Activated T-cell treated with anti-CD3 and anti-CD28 coated beads for 24 hours (primary cell): ENCODE data around the gene MAFF.
"Not testable (repeated sequence)": the region's sequence is repeated elsewhere in the genome, so short reads cannot be mapped to it uniquely, and the experiment has no call there.

Experiments used
- DNase-seq: peaks from one replicate; pipeline ENCODE4 v3.0.0-alpha.2; 2020; ENCODE audit warnings: low read depth

MAFF gene

DNA sequence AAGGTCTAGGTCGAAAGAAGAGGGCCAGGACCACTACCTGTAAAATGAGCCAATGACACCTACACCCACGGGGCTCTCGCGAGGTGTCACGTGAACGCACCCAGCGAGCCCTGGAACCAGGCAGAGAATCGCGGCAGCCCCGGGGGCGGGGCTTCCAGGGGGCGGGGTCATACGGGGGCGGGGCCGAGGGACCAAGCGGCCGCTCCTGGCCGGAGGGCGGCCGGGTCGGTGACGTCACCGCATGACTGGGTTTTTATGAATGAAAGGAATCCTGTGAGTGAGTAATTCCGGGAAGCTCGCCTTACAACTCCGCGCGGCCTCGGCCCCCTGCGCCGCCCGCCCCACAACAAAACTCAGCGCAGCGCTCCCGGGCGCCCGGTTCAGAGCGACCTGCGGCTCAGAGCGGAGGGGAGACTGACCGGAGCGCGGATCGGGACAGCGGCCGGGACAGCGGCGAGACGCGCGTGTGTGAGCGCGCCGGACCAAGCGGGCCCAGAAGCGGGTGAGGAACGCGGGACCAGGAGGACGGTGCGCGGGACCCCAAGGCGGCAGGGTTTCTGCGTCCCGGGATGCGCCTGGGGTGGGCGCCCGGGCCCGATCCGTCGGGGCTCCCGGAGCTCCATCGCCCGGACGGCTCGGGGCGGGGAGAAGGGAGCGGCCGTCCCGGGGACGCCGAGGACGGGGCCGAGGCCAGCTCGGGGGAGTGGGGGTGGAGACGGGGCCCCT, at the start of gene MAFF:
TSS of gene MAFF (plus strand) at position 284 of the 726 bp plus-strand sequence. CDS start 11,860 bp downstream, outside the sequence.
- peak; percentile 83 for DNase-seq

DNA sequence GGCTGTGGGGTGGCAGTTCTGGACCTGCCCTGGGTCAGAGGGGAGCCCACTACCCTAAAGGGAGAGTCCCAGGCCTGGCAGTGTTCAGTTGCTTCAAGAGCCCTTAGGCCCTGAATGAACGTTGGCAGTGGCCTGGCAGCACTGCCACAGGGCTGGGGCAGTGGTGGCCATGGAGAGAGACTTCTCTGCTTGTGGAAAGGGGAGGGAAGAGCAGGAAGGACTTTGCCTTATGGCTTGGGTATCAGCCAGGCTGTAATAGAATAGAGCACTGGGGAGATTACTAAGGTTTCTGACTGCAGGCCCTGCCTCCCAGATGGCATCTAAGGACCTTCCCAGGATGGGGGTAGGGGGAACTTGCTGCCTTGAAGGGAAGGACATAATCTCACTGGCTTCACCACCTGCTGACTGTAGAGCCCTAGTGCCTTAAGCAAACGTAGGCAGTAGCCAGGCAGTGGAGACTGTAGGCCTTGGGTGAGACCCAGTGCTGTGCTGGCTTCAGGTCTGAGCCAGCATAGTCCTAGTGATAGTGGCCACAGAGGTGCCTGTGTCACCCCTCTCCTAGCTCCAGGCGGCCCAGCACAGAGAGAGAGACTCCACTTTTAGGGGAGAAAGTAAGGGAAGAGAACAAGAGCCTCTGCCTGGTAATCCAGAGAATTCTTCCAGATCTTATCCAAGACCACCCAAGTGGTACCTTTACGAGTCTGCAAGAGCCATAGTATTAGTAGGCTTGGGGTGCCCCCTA, 47.8 kb upstream of the MAFF start:
- DNase-seq: no peak

DNA sequence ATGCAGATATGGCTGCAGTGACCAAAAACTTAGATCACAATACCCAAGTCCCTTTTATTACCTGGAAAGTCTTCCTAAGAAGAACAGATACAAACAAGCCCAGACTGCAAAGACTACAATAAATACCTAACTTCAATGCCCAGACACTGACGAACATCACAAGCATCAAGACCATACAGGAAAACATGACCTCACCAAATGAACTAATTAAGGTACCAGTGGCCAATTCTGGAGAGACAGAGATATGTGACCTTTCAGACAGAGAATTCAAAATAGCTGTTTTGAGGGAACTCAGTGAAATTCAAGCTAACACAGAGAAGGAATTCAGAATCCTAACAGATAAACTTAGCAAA, 47.3 kb upstream of the MAFF start:
- not testable (repeated sequence) for DNase-seq

DNA sequence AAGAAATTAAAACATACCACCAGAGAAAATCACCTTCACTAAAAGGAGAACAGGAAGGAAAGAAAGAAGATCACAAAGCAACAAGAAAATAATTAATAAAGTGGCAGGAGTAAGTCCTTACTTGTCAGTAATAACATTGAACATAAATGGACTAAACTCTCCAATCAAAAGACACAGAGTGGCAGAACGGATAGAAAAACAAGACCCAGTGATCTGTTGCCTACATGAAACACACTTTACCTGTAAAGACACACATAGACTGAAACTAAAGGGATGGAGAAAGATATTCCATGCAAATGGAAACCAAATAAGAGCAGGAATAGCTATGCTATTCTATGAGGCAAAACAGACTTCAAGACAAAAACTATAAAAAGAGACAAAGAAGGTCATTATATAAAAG, 46.1 kb upstream of the MAFF start:
- DNase-seq: no peak

DNA sequence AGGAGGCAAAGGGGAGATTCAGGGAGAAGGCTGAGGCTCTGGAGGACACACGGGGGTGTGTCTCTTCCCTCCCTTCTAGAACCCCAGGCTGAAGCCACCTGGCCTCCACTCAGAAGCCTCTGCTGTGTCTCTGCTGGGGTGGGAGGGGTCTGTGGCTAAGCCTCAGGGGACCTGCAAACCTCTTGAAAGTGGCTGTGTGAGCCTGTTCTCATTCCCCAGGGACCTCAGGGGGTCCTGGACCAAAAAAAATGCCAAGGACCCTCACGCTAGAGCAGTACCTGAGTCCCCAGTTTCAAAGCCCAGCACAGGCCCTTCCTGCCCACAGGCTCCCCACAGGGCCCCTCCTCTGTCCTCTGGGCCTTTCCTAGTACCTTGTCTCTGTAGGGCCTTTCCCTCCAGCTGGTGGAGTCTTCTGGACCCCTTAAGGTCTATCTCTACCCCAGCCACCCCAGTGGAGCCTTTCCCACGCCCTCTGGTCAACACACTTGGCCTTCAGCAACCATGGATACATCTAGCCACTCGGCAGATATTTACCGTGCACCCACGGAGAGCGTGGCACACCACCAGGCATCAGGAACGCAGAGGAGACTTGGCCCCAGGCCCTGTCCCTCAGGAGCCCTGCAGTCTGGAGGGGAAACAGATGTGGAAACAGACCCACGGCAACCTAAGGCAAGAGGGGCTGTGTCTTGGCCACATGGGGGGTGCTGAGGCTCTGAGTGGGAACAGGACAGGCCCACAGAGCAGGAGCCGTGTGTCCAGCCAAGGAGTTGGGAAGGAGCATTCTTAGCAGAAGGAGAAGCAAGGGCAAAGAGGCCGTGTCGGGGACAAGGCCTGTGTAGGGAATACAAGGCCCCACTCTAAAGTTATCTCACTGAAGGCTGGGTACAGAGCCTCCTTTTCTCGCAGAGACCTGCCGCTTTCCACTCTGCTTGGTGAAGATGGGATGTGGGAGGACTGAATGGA, 38.6 kb upstream of the MAFF start:
- no peak for DNase-seq

DNA sequence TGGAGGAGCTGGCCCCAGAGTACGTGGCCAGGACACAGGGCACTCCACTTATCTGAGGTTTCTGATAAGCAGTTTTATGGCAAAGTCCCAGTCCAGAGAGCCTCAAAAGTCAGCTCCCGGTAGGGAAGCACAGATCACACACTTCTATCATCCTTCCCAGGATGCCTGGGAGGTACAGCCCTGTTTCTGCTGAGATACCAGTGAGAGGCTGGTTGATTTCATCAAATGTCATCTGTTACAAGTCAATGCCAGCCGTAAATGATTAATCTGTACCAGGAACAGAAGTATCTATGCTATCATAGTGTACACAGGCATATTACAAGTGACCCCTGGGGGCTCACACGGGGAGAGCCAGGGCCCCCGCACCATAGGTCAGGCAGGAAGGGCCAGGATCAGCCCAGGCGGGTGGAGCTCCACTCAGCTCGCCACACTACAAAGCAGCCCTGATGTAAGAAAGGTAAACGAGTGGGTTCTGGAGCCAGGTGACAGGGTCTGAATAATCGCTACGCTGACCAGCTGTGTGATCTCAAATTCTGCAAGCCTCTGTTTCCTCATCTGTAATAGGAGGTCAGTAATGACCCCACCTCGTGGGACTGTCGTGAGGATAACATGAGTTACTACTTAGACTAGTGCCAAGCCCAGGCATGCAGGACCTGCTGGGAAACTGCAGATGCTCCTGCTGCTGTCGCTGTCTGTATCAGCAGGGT, 37.8 kb upstream of the MAFF start:
- no peak for DNase-seq

DNA sequence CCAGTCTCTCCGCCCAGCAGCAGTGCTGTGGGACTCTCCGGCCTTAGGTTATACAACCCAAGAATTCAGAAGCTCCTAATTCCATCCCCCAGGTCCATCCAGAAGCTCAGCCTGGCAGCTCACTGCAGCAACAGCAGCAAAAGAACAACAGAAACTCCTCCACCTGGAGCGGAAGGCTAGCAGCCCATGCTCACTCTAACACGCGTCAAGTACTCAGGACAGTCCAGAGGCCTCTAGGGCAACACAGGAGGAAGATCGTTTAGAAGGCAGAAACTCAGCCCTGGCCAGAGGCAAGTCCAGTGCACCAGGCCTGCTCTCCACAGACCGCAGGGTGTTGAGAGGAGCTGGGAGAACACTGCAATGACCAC, 37.3 kb upstream of the MAFF start:
- DNase-seq: no peak

DNA sequence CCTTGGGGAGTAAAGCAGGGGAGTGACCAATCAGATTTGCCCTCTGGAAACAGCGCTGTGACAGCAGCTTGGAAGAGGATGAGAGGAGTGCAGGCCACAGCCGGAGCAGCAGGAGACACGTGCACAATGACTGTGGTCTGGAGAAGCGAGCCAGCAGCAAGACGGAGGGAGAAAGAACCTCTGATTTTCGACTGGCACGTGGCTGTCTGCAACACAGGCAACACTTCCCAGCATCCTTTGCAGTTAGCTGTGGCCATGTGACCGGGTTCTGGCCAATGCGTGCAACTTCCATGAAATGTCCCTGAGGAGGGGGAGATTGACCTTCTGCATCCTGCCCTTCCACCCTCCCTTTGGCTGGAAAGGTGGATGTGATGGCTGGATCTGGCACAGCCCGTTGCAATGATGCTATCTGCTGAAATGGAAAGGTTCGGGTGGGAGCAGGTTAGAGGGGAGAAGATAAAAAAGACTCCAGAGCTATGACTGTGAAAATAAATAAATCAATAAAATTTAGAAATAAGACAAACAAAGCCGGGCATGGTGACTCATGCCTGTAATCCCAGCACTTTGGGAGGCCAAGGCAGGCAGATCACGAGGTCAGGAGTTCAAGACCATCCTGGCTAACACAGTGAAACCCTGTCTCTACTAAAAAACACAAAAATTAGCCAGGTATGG, 35.7 kb upstream of the MAFF start:
- DNase-seq: no peak

DNA sequence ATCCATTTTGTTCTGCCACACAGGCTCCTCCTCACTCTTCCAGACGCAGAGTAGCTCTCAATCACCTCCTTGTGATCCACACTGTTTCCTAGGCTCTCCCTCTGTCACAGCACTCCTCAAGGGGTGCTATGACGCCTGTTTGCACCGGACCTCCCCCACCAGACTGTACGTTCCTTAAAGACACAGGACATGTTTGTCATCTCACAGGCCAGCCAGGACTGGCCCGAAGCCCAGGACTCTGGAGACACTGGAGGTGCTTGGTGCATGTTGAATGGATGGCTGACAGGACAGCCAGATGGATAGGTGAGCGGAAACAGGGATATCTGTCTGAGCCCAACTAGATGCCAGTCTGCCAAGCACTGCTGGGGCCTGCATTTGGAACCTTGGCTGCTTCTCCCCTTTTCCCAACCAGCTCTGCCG, 33.8 kb upstream of the MAFF start:
- DNase-seq: no peak

DNA sequence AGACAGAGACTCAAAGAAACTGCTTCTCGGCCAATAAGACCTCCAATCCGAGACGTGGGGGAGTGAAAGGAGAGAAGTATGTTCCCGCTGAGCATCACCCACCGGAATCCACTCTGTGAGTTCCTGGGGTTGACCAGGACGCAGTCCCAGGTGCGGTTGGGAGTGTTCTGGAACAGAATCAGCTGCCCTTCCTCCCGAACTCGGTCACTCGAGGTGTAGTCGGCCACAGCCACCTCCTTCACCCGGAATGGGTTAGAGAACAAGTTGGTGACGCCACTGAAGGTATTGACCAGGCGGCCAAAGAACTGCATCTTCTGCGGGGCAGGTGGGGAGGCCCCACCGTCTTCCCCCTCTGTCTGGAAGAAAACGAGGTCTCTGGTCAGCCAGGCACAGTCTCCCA, 32.7 kb upstream of the MAFF start:
- no peak for DNase-seq

DNA sequence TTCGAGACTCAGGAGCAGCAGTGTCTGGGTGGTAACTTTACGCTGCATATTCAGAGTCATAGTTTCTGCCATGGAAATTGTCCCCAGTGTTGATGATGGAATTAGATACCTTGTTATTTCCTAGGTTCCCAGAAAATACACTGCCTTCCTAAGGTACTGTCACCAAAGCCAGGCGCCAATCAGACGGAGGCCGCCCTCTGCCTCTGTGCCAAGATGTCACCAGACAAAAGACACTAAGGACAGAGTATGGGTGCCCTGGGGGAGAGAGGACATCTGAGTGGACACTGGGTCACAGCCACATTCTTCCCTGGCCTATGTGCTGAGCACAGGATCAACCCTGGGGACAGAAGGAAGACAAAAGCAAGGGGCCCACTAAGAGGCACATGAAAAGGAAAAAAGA, 31.3 kb upstream of the MAFF start:
- DNase-seq: no peak

DNA sequence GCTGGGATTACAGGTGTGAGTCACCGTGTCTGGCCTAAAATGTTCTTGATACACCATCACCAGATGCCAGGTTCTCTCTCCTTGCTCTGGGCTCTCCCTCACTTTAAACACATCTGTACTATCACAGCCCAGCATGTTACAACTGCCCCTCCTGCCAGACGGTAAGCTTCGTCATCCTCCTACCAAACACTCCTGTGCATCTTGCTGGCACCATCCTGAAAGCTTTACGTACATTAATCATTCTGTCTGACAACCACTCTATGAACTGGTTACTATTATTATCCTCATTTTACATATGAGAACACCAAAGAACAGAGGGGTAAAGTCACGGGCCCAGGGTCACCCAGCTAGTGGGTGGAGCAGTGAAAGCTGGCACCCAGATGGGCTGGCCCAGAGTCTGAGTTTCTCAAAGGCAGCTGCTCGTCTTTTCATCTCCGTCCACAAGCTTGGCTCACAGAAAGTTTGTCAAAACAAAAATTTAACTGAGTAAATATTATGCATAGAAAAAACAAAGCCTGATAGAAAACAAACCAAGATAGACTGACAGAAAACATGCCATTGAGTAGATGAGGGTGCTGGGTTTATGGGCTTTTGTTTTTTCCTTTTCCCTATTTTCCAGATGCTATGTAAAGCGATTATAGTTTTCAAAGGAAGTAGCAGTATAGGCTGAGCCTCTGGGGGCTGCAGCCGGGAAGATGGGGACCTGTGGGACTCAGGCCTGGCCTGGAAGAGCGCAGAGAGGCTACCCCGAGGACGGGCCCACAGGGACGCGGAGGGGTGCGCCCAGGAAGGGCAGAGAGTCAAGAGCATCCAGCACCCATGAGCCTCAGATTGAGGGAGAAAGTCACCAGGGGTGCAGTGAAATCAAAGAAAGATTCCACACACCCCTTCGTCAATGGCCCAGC, 29.6 kb upstream of the MAFF start:
- no peak for DNase-seq

DNA sequence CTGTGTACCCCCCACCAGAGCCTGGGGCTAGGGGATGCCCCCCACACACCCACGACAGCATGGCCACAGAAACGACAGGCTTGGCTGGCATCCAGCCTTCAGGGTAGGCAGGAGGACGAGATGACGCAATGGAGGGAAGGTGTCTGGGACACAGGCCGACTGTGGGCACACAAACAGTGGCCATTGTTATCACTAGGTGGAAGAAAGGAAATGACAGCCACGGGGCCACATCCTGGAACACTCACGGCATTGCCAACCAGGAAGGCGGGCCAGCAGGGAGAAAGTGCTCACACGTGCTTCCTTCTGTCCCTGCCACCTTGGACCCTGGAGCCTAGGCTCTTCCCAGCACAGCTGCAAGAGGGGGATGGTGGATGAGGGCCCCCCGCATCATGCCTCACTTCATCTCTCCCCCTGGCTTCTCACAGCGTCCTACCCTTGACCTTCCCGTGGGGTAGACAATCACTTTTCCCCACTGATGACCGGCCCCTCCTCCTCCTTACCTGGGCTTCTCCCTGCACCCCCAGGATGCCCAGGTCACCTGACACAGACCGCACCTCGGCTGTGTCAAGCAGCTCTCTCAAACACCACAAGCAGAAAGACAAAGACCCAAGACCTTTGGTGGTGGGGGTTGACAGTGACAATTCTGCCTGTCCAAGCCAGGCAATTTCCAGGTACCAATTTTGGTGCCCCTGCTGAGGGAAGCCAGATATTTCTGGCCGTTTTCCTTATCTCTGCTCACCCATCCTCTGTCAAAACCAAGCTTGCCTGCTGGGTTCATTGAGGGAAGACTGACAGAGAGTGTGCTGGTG, 28.8 kb upstream of the MAFF start:
- DNase-seq: no peak

DNA sequence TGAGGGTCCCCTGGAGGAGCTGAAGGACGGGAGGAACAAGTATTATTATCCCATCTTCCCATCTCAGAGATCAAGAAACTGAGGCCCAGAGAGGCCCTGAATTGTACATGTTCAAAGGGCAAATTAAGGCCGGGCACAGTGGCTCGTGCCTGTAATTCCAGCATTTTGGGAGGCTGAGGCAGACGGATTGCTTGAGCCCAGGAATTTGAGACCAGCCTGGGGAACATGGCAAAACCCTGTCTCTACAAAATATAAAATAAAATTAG, 28.2 kb upstream of the MAFF start:
- DNase-seq: no peak

DNA sequence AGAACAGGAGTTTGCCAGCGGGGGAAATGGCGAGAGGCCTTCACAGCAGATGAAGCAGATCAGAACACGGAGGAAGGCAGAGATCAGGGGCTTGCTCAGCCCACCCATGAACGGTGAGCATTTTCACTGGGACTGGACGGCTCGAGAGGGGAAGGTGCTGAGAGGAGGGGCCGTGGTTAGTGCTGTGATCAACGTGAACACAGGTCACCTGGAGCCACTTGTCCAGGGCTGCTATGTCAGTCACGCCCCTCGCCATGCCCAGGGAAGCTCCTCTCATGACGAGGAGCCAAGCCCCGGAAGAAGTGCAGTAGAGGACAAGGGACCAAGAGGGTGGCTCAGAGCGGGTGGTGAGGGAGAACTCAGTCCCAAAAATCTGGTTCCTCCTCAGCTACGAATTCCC, 27.2 kb upstream of the MAFF start:
- no peak for DNase-seq

DNA sequence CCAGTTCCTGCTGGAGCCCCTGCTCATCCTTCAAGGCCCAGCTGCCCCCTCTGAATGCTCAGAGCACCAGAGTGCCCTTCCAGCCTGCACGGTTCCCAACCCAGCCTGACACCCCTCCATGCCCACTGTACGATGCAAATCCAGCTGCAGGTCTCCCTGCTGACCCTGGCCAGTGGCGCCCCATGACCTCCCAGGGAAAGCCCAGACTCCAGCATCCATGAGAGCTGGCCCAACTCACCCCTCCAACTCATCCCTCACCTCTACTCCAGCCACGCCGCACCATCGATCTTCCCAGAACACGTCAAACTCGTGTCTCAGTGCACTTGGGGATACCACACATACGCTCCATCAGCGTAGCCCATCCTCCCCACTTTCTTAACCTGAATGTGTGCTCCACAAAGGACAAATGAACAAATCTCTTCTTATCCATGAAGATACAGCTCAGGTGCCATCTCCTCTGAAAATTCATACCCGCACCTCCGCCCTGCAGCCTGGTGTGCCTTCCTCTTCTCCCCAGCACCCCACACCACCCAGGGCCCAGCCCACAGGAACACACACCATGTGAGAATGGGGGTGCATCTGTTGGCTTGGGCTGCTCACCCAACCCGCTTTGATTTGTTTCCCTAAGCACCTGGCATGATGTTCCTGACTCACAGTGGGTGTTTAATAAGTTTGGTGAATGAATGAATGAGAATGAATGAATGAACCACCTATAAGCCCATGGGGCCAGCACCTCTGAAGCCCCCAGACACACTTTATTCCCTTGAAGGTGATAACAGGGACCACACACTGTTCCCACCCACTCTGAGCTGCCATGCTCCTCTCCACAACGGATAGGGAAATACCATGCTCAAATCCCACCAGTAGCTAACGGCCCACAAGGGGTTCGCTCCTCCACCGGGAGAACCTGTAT, 26.3 kb upstream of the MAFF start:
- no peak for DNase-seq

DNA sequence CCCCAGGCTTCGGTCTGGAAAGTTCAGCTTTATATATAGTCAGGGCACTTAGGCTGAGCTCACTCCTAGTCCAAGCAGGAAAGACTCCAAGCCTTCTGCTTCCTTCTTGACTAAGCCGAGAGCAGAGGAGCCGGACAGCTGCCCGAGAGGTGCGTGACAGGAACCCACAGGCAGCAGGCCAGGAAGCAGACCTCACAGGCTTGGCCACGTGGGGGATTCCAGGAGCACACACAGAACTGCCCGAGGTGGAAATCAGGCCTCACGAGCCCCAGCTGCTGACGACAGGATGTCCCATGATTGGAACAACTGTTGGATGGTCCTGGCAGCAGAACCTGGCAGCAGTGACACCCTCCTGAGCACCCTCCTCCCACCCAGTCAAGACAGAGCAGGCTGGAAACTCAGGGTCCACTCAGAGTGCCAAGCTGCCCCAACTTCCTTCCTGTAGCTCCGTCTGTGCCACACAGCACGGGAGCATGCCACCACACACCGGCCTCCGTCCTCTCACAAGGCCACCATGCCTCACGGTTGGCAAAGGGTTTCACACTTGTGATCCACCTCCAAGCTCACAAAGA, 25.5 kb upstream of the MAFF start:
- DNase-seq: no peak

DNA sequence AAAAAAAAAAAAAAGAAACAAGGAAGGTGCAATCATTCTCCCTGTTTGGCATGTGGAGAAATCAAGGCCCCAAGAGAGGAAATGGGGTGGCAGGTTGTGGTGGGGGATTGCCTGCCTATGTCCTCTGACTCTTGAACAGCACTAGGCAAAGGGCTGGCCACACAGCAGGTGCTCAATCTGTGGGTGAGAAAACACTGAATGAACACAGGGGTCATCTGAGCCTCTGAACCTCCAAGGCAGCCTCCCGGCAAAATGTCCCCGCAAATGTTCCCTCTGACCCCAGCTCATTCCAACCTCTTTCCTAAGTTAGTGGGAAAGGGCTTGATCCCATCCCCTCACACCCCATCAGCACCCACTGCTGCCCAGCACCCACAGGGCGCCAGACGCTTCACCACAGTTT, 24.8 kb upstream of the MAFF start:
- no peak for DNase-seq

DNA sequence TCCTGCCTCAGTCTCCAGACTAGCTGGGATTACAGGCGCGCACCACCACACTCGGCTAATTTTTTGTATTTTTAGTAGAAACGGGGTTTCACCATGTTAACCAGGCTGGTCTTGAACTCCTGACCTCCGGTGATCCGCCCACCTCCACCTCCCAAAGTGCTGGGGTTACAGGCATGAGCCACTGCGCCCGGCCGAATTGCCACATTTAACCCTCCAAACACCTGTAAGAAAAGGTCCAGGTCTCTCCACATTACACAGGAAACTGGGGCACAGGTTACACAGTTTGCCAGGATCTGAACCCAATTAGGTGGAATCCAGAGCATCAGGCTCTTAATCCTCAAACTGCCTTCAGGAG, 24.2 kb upstream of the MAFF start:
- DNase-seq: not testable (repeated sequence)
